Measurements from ENCODE around the gene BMF.
"Not testable (repeated sequence)": the region's sequence is repeated elsewhere in the genome, so short reads cannot be mapped to it uniquely, and the experiment has no call there.

The BMF gene

GRCh38 chr15:40115670-40116093 lies 7.0 kb upstream of the BMF start:
- in situ Hi-C loops (cut with HindIII; ENCODE audit: low sequenced_read_pairs), result no loop called here
- TF ChIP-seq CTCF (IDR thresholded peaks at IDR 0.05; ENCODE audit: low read depth, low read length), result no peak
- H3K4me3 ChIP-seq (ENCODE audit: low read depth, low read length), result no peak overlapping the region
- no peak for DNase-seq (ENCODE audit: low read depth, low spot score)

- DNase-seq (ENCODE audit: low read depth, low spot score); in situ Hi-C loops (cut with HindIII; ENCODE audit: low sequenced_read_pairs); H3K4me3 ChIP-seq (ENCODE audit: low read depth, low read length): not testable (repeated sequence)
Measured at GRCh38 chr15:40115106-40115505, 6.4 kb upstream of the BMF start.

GRCh38 chr15:40114218-40114617 lies 5.5 kb upstream of the BMF start:
- no peak for DNase-seq (ENCODE audit: low read depth, low spot score)
- in situ Hi-C loops (cut with HindIII; ENCODE audit: low sequenced_read_pairs), result no loop called here
- no peak overlapping the region for H3K4me3 ChIP-seq (ENCODE audit: low read depth, low read length)
- TF ChIP-seq CTCF (IDR thresholded peaks at IDR 0.05; ENCODE audit: low read depth, low read length), result no peak

- DNase-seq (ENCODE audit: low read depth, low spot score), result no peak
- in situ Hi-C loops (cut with HindIII; ENCODE audit: low sequenced_read_pairs), result no loop called here
- no peak overlapping the region for H3K4me3 ChIP-seq (ENCODE audit: low read depth, low read length)
- TF ChIP-seq CTCF (IDR thresholded peaks at IDR 0.05; ENCODE audit: low read depth, low read length), result no peak
Measured at GRCh38 chr15:40112789-40113188, 4.1 kb upstream of the BMF start.

GRCh38 chr15:40111888-40112287 lies 3.2 kb upstream of the BMF start:
- H3K4me3 ChIP-seq (ENCODE audit: low read depth, low read length), result no peak overlapping the region
- no peak for DNase-seq (ENCODE audit: low read depth, low spot score)
- TF ChIP-seq CTCF (IDR thresholded peaks at IDR 0.05; ENCODE audit: low read depth, low read length), result no peak
- in situ Hi-C loops (cut with HindIII; ENCODE audit: low sequenced_read_pairs), result no loop called here

GRCh38 chr15:40110866-40111550 lies 2.3 kb upstream of the BMF start:
- in situ Hi-C loops (cut with HindIII; ENCODE audit: low sequenced_read_pairs), result no loop called here
- no peak for DNase-seq (ENCODE audit: low read depth, low spot score)

More at GRCh38 chr15:40110866-40111550, 2.3 kb upstream of the BMF start:
- H3K4me3 ChIP-seq (ENCODE audit: low read depth, low read length), result no peak overlapping the region
- no peak for TF ChIP-seq CTCF (IDR thresholded peaks at IDR 0.05; ENCODE audit: low read depth, low read length)

Measured in astrocyte of the spinal cord (primary cell).